Measurements from ENCODE around the gene NOTCH2.

DNA sequence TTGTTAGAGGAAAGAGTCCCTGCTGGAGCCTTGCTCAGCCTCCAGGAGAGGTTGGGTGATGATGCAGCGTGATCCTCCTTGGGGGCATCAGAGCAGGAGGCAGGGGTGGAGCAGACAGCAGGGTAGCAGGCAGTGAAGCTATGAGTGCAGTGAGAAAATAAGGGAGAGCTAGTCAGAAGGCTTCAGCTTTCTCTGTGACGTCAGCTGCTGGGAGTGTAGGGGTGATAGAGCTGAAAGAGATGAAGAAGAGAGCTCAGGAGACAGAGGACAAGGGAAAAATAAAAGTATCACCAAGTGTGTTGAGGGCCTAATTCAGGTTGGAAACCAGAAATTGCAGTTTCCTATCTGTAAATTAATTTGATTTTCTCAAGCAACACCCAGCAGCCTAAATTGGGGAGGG is 170.9 kb downstream of the NOTCH2 start:
- TF ChIP-seq EZH2 (IDR thresholded peaks at IDR 0.05; ENCODE audit: low read length, unreplicated experiment): no peak
- no peak for TF ChIP-seq CTCF (conservative IDR thresholded peaks at IDR 0.05; ENCODE audit: low read depth, low read length)

All from PC-3 (cell line).